K562 (cell line): ENCODE results near the gene HOXA4. TPM values are rescaled to one million over a fixed set of nuclear protein-coding genes. Genes with fewer than 3 reads are reported as not detected.

Experiments
- ATAC-seq: fragments of 200-7000 bp; cut with Tn5 transposase; 3 replicates; pipeline ENCODE4 v1.9.1; 2020; ENCODE audit warnings: moderate library complexity
- BruUV-seq: library from RNA; stranded (reverse); fragments of 400-500 nt; replicated peaks from 2 replicates; lab custom pipeline; 2021; lab: Mats Ljungman, UMichigan
- CTCF ChIA-PET: fragments of 300-600 bp; formaldehyde crosslinking; extraction: SDS; loops from one replicate; lab custom pipeline; 2021; ENCODE audit warnings: low intra/inter-chr PET ratio; lab: Yijun Ruan, JAX
- POLR2A ChIA-PET: fragments of 300-600, 350-650 bp; sonication (Branson Sonifier 250); formaldehyde crosslinking; extraction: SDS; loops from one replicate; lab custom pipeline; 2021; ENCODE audit warnings: antibody characterized with exemption, inconsistent platforms; lab: Yijun Ruan, JAX
- DNase-seq, 4 experiments: peaks; one replicate each; pipeline versions ENCODE4 v3.0.0 to v3.0.0-alpha.2; 2011 to 2018; ENCODE audit warnings: low spot score in 3 of 4, mixed read lengths in 3 of 4; ENCODE audit errors: extremely low read depth in 1 of 4
- FAIRE-seq: peaks from 2 replicates; lab custom pipeline; 2011; peaks lifted over from hg19 to GRCh38; lab: Jason Lieb, UNC
- H2AFZ ChIP-seq: 2 replicates; pipeline ENCODE4 v1.6.0; 2011; ENCODE audit warnings: low read depth, low read length, control low read depth, inconsistent platforms
- H3K27ac ChIP-seq: fragments of 200-600 bp; 3 replicates; pipeline ENCODE4 v1.8.0; 2011; ENCODE audit warnings: low read depth, mild to moderate bottlenecking, control low read depth, inconsistent platforms, low read length, moderate library complexity, mixed read lengths; ENCODE audit errors: extremely low read depth
- H3K27me3 ChIP-seq, 2 experiments: fragments of 300-600 bp in 1 of 2; 2 replicates in 1 of 2; 3 replicates in 1 of 2; pipeline versions ENCODE4 v1.6.0 to v1.8.0; 2011; ENCODE audit warnings: inconsistent platforms in 2 of 2, low read length in 2 of 2, mild to moderate bottlenecking in 1 of 2, mixed read lengths in 1 of 2, moderate library complexity in 1 of 2; ENCODE audit not compliant: control insufficient read depth in 2 of 2, insufficient read depth in 2 of 2
- H3K36me3 ChIP-seq: fragments of 300-600 bp; 3 replicates; pipeline ENCODE4 v1.8.0; 2011; ENCODE audit warnings: mild to moderate bottlenecking, low read length, inconsistent platforms; ENCODE audit not compliant: control insufficient read depth, insufficient read depth
- H3K4me1 ChIP-seq, 2 experiments: fragments of 200-600 bp in 1 of 2; replicated peaks in 1 of 2; 2 replicates in 1 of 2; 3 replicates in 1 of 2; pipeline versions ENCODE4 v1.5.1 to v1.8.0; 2011; ENCODE audit warnings: inconsistent platforms in 2 of 2, low read length in 2 of 2, mild to moderate bottlenecking in 1 of 2, mixed read lengths in 1 of 2, moderate library complexity in 1 of 2; ENCODE audit not compliant: control insufficient read depth in 2 of 2, insufficient read depth in 2 of 2
- H3K4me2 ChIP-seq: 2 replicates; pipeline ENCODE4 v1.6.1; 2011; ENCODE audit warnings: low read length, control low read depth, inconsistent platforms, mixed read lengths; ENCODE audit not compliant: insufficient read depth
- H3K4me3 ChIP-seq: fragments of 200-600 bp; sonication (generic), shearing (Covaris generic); 2 replicates; pipeline ENCODE4 v1.5.1; 2016; ENCODE audit warnings: control low read depth, inconsistent platforms
- H3K79me2 ChIP-seq: fragments of 200-600 bp; 3 replicates; pipeline ENCODE4 v1.8.0; 2011; ENCODE audit warnings: low read length, inconsistent platforms; ENCODE audit not compliant: control insufficient read depth, insufficient read depth
- H3K9ac ChIP-seq, 2 experiments: 2 replicates each; pipeline versions ENCODE4 v1.6.0 to v1.6.1; 2011; ENCODE audit warnings: low read depth in 2 of 2, low read length in 2 of 2, control low read depth in 1 of 2, inconsistent platforms in 1 of 2, mild to moderate bottlenecking in 1 of 2, mixed read lengths in 1 of 2; ENCODE audit not compliant: insufficient read depth in 1 of 2
- H3K9me1 ChIP-seq: one replicate; pipeline ENCODE4 v1.6.0; 2011; ENCODE audit warnings: inconsistent platforms, mild to moderate bottlenecking, low read length, moderate library complexity; ENCODE audit not compliant: control insufficient read depth, insufficient read depth
- H3K9me3 ChIP-seq: replicated peaks from 2 replicates; pipeline ENCODE4 v1.5.1; 2011; ENCODE audit warnings: low read depth, low read length, inconsistent platforms; ENCODE audit not compliant: control insufficient read depth, insufficient read depth
- H4K20me1 ChIP-seq: replicated peaks from 2 replicates; pipeline ENCODE4 v1.6.1; 2011; ENCODE audit warnings: low read length, inconsistent platforms, mixed read lengths; ENCODE audit not compliant: control insufficient read depth, insufficient read depth
- ASH1L ChIP-seq: fragments of 450-650 bp; IDR thresholded peaks from 2 replicates; pipeline ENCODE4 v1.6.1; 2018; ENCODE audit warnings: borderline replicate concordance, mild to moderate bottlenecking, low read depth; ENCODE audit not compliant: partially characterized antibody
- ESRRA ChIP-seq: fragments of 450-650 bp; IDR thresholded peaks from 2 replicates; pipeline ENCODE4 v1.6.1; 2014; ENCODE audit warnings: low read depth, mild to moderate bottlenecking, moderate library complexity, borderline replicate concordance
- FOS ChIP-seq: IDR thresholded peaks from 3 replicates; pipeline ENCODE4 v1.6.1; 2011; ENCODE audit not compliant: insufficient read length; ENCODE audit errors: extremely low read depth
- HMGXB4 ChIP-seq: sonication (generic); formaldehyde crosslinking; IDR thresholded peaks from 2 replicates; pipeline ENCODE4 v1.8.1; 2023; ENCODE audit warnings: mild to moderate bottlenecking, missing genetic modification reagents
- KHSRP ChIP-seq: fragments of 450-650 bp; IDR thresholded peaks from 2 replicates; pipeline ENCODE4 v1.6.1; 2017
- MIER1 ChIP-seq: fragments of 450-650 bp; IDR thresholded peaks from 2 replicates; pipeline ENCODE4 v1.6.1; 2016; ENCODE audit warnings: antibody characterized with exemption, mild to moderate bottlenecking, low read depth
- MLLT1 ChIP-seq, 2 experiments: fragments of 450-650 bp; IDR thresholded peaks; 2 replicates each; pipeline ENCODE4 v1.6.1; 2016
- NONO ChIP-seq, 2 experiments: fragments of 200-400 bp in 1 of 2; fragments of 450-650 bp in 1 of 2; formaldehyde crosslinking in 1 of 2; IDR thresholded peaks; 2 replicates each; pipeline ENCODE4 v1.6.1; 2017; ENCODE audit warnings: low read depth in 2 of 2, mild to moderate bottlenecking in 2 of 2, moderate library complexity in 2 of 2, low read length in 1 of 2
- POLR2B ChIP-seq: fragments of 450-650 bp; IDR thresholded peaks from 2 replicates; pipeline ENCODE4 v1.6.1; 2018; ENCODE audit warnings: low read depth; ENCODE audit not compliant: partially characterized antibody
- PURB ChIP-seq: sonication (generic); formaldehyde crosslinking; IDR thresholded peaks from 2 replicates; pipeline ENCODE4 v1.9.0; 2021; ENCODE audit warnings: low read depth, mild to moderate bottlenecking, missing genetic modification reagents
- RHOXF2B ChIP-seq: fragments of 250-450 bp; sonication (Bioruptor Pico); conservative IDR thresholded peaks from 2 replicates; pipeline ENCODE4 v1.5.1; 2021
- ZNF384 ChIP-seq: IDR thresholded peaks from 2 replicates; pipeline ENCODE4 v1.6.1; 2012; ENCODE audit warnings: low read depth, low read length, improper control_type of control experiment
- ZNF408 ChIP-seq: fragments of 250-450 bp; sonication (Bioruptor Pico); IDR thresholded peaks from 2 replicates; pipeline ENCODE4 v1.4.0; 2020; ENCODE audit warnings: low read depth, mild to moderate bottlenecking, moderate library complexity
- ZNF780A ChIP-seq: fragments of 250-450 bp; sonication (Bioruptor Pico); IDR thresholded peaks from 2 replicates; pipeline ENCODE4 v1.5.0; 2021; ENCODE audit warnings: mild to moderate bottlenecking
- WGBS: fragments of 100-300 bp; shearing (Covaris generic); methylation state at CpG from one replicate; pipeline ENCODE4 v1.1.6; 2016; ENCODE audit warnings: low coverage, mixed read lengths; ENCODE audit not compliant: insufficient coverage; ENCODE audit errors: missing lambda C conversion rate; 5-methylcytosine and 5-hydroxymethylcytosine counted together
- in situ Hi-C: fragments of 300-500 bp; cut with MboI; formaldehyde crosslinking; loops from 4 replicates; pipeline ENCODE4 v1.15.0; 2018; ENCODE audit warnings: inconsistent platforms, mixed read lengths
- intact Hi-C: fragments of 100-400 bp; cut with micrococcal nuclease; formaldehyde crosslinking; loops from 2 replicates; pipeline ENCODE4 v1.14.2; 2022
- polyA plus RNA-seq, 8 experiments: library from polyadenylated mRNA; depleted of rRNA in 4 of 8; stranded (reverse) in 5 of 8; unstranded in 3 of 8; fragments of >200 nt; fragmentation: Nextera tagmentation in 2 of 8; fragmentation: Illumina TruSeq in 1 of 8; extraction: Ambion mirVana in 2 of 8; extraction: Trizol in 1 of 8; gene quantifications; 2 replicates each; pipeline versions ENCODE4 v1.2.1 to v1.2.3, GENCODE V29; 2011 to 2014; ENCODE audit warnings: inconsistent platforms in 1 of 8, missing spikeins in 1 of 8
- total RNA-seq, 7 experiments: library from RNA; depleted of rRNA in 6 of 7; stranded (reverse); fragments of >200 nt in 6 of 7; fragmentation: Illumina TruSeq in 2 of 7; extraction: Trizol in 2 of 7; gene quantifications; 2 replicates each; pipeline versions ENCODE4 v1.2.1 to v1.2.3, GENCODE V29; 2011 to 2021; ENCODE audit warnings: low replicate concordance in 1 of 7
- TF ChIP-seq, protein P1 (sequence below): IDR thresholded peaks from 3 replicates; pipeline ENCODE4 v1.6.1; 2011; ENCODE audit warnings: borderline replicate concordance, mild to moderate bottlenecking, moderate library complexity; ENCODE audit not compliant: insufficient read length; ENCODE audit errors: extremely low read depth

HOXA4 gene
- total and polyA plus RNA-seq, 9 of the 15 experiments (the other 6 are each of a cell fraction or from before 2014, with no cell fraction given) = not detected

- TF ChIP-seq, protein P1, sequence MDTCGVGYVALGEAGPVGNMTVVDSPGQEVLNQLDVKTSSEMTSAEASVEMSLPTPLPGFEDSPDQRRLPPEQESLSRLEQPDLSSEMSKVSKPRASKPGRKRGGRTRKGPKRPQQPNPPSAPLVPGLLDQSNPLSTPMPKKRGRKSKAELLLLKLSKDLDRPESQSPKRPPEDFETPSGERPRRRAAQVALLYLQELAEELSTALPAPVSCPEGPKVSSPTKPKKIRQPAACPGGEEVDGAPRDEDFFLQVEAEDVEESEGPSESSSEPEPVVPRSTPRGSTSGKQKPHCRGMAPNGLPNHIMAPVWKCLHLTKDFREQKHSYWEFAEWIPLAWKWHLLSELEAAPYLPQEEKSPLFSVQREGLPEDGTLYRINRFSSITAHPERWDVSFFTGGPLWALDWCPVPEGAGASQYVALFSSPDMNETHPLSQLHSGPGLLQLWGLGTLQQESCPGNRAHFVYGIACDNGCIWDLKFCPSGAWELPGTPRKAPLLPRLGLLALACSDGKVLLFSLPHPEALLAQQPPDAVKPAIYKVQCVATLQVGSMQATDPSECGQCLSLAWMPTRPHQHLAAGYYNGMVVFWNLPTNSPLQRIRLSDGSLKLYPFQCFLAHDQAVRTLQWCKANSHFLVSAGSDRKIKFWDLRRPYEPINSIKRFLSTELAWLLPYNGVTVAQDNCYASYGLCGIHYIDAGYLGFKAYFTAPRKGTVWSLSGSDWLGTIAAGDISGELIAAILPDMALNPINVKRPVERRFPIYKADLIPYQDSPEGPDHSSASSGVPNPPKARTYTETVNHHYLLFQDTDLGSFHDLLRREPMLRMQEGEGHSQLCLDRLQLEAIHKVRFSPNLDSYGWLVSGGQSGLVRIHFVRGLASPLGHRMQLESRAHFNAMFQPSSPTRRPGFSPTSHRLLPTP = no peak
- TF ChIP-seq ASH1L = no peak
Observed at GRCh38 chr7:27119412-27119911, 11.1 kb downstream of the HOXA4 start (continued).

DNA sequence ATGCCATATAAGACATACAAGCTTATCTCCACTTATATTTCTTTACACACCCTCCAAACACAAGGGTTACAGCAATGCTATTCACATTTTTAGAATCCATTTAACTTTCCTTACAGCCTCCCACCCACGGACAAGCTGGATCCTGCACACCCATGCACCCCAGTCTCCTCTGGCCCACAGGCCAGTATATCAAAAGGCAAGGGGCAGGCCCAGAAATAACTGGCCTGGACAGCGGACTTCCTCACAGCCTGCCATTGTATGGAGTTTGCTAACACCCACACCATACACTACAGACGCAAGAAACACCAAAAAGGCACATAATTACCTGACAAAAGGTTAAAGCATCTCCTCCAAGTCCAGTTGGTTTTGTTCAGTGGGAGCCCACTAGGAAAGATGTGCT, 12.0 kb downstream of the HOXA4 start:
- no peak overlapping the region for H3K9ac ChIP-seq
- TF ChIP-seq FOS (no peak), ESRRA (no peak), POLR2B (no peak), MLLT1 (IDR thresholded peaks at IDR 0.05) (no peak), ZNF408 (no peak), KHSRP (no peak), ZNF780A (CRISPR knock-in tag) (no peak), RHOXF2B (CRISPR knock-in tag) (no peak), NONO (IDR thresholded peaks at IDR 0.05; ENCODE audit: low read depth in 2 of 2, low read length in 1 of 2) (no peak), PURB (no peak), ZNF384 (no peak), MIER1 (no peak), HMGXB4 (CRISPR knock-in tag) (no peak)
- no peak overlapping the region for H3K27ac ChIP-seq
- H3K9me1 ChIP-seq = no peaks in the 10 kb centered on the region
- peaks cover 0 to 11% of the 10 kb centered on the region in 2 experiments; a peak in 2 of 5 replicates for H3K4me1 ChIP-seq
- H4K20me1 ChIP-seq = no peaks in the 10 kb centered on the region; the same call in 1 of the 2 replicates
- WGBS = 10% methylated on average over 3 of the region's 3 CpGs
- ChIA-PET POLR2A (no interaction called here), CTCF (no interaction called here)
- FAIRE-seq (no peak), DNase-seq (no peak), ATAC-seq (no peak)
- no TSS peak for BruUV-seq
- H3K79me2 ChIP-seq = no peaks in the 10 kb centered on the region
- H3K4me2 ChIP-seq = no peak overlapping the region
- H3K9me3 ChIP-seq = no peaks in the 10 kb centered on the region
- H3K27me3 ChIP-seq = peaks cover 46 to 71% of the 10 kb centered on the region in 2 experiments
- no peak overlapping the region for H3K4me3 ChIP-seq
- in situ Hi-C loops (no loop called here), intact Hi-C loops (no loop called here)
- no peaks in the 10 kb centered on the region for H3K36me3 ChIP-seq
- H2AFZ ChIP-seq = no peak overlapping the region
